Sigmoid colon (tissue), 4 donors: ENCODE measurements around the gene LYL1.

Experiments used
- EP300 ChIP-seq, 4 donors: sonication (generic); formaldehyde crosslinking; IDR thresholded peaks; one replicate each; pipeline ENCODE4 v1.6.1; 2017; ENCODE audit warnings: antibody characterized with exemption in 4 of 4
- POLR2A ChIP-seq, 2 donors: fragments of 450-650 bp; IDR thresholded peaks; one replicate each; pipeline ENCODE4 v1.6.1; 2016; ENCODE audit warnings: antibody characterized with exemption in 2 of 2, mild to moderate bottlenecking in 2 of 2, moderate library complexity in 2 of 2
- TF ChIP-seq, protein P1 (sequence below), 4 experiments: fragments of 450-650 bp in 3 of 4; fragments of 200-600 bp in 1 of 4; IDR thresholded peaks; one replicate each; pipeline ENCODE4 v1.5.1; 2016 to 2019; ENCODE audit warnings: antibody characterized with exemption in 4 of 4, mild to moderate bottlenecking in 3 of 4, moderate library complexity in 2 of 4

DNA sequence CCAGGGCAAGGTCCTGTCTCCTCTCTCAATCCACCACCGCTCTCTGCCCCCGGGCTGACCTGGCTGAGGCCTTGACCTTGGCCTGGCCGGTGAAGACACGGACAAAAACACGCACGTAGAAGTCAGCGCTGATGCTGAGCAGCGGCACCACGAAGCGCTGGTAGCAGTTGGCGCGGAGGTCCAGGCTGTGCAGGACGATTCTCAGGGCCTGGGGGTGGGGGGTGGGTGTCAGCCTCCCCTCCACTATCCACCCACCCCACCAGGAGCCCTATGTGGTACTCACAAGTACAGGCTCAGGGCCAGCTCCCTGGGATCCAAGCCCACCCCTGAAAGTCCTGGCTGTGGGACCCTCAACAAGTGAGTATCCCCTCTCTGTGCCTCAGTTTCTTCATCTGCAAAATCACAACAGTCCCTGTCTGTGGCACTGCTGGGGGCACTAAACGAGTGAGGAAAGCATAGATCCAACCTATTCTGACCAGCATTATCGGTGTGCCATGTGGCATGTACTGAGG is 7.5 kb upstream of the LYL1 start:
- TF ChIP-seq POLR2A (IDR thresholded peaks at IDR 0.05) (no peak), EP300 (IDR thresholded peaks at IDR 0.05) (no peak)
- TF ChIP-seq, protein P1, sequence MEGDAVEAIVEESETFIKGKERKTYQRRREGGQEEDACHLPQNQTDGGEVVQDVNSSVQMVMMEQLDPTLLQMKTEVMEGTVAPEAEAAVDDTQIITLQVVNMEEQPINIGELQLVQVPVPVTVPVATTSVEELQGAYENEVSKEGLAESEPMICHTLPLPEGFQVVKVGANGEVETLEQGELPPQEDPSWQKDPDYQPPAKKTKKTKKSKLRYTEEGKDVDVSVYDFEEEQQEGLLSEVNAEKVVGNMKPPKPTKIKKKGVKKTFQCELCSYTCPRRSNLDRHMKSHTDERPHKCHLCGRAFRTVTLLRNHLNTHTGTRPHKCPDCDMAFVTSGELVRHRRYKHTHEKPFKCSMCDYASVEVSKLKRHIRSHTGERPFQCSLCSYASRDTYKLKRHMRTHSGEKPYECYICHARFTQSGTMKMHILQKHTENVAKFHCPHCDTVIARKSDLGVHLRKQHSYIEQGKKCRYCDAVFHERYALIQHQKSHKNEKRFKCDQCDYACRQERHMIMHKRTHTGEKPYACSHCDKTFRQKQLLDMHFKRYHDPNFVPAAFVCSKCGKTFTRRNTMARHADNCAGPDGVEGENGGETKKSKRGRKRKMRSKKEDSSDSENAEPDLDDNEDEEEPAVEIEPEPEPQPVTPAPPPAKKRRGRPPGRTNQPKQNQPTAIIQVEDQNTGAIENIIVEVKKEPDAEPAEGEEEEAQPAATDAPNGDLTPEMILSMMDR (IDR thresholded peaks at IDR 0.05), result no peak
